HCT116 (cell line): ENCODE measurements around the gene DDO. TPM values are rescaled to one million over a fixed set of nuclear protein-coding genes. Genes with fewer than 3 reads are reported as not detected.

ENCODE experiments used
- ATAC-seq: fragments of 200-7000 bp; cut with Tn5 transposase; 2 replicates; pipeline ENCODE4 v1.9.1; 2020; ENCODE audit warnings: mild to moderate bottlenecking, moderate library complexity
- BruUV-seq: library from RNA; stranded (reverse); fragments of 400-500 nt; replicated peaks from 2 replicates; lab custom pipeline; 2021; lab: Mats Ljungman, UMichigan
- CTCF ChIA-PET: fragments of 300-600 bp; sonication (Branson Sonifier 250); formaldehyde crosslinking; loops from one replicate; lab custom pipeline; 2021; ENCODE audit warnings: antibody characterized with exemption; lab: Charles Lee
- POLR2A ChIA-PET: fragments of 300-600, 350-600 bp; sonication (Branson Sonifier 250); formaldehyde crosslinking; loops from one replicate; lab custom pipeline; 2021; ENCODE audit warnings: antibody characterized with exemption; lab: Charles Lee
- RAD21 ChIA-PET, 2 experiments: fragments of 300-600 bp; sonication (Branson Sonifier 250); formaldehyde crosslinking; loops; one replicate each; lab custom pipeline; 2023; ENCODE audit warnings: low total read pairs in 2 of 2; ENCODE audit not compliant: uncharacterized antibody in 2 of 2, unreplicated experiment in 2 of 2, low non-redundant PET in 1 of 2; lab: Charles Lee
- DNase-seq: peaks from one replicate; pipeline ENCODE4 v3.0.0-alpha.2; 2010; ENCODE audit warnings: low read depth, low spot score
- H2AFZ ChIP-seq: fragments of 200-600 bp; shearing (Covaris generic), sonication (generic); 2 replicates; pipeline ENCODE4 v1.6.1; 2017; ENCODE audit warnings: low read depth, mixed run types, mixed read lengths, antibody characterized with exemption, low read length; ENCODE audit not compliant: poor library complexity, severe bottlenecking
- H3K27ac ChIP-seq: 2 replicates; pipeline ENCODE4 v1.5.1; 2012; ENCODE audit warnings: low read depth, low read length
- H3K27me3 ChIP-seq: fragments of 200-600 bp; sonication (generic); 2 replicates; pipeline ENCODE4 v1.6.1; 2016; ENCODE audit warnings: mixed run types, low read length, mixed read lengths; ENCODE audit not compliant: insufficient read depth
- H3K36me3 ChIP-seq, 2 experiments: fragments of 200-500 bp in 1 of 2; fragments of 200-600 bp in 1 of 2; sonication (Bioruptor generic) in 1 of 2; sonication (generic) in 1 of 2; 2 replicates each; pipeline versions ENCODE4 v1.5.1 to v1.6.1; 2014 to 2016; ENCODE audit warnings: low read length in 2 of 2, inconsistent platforms in 1 of 2, mixed read lengths in 1 of 2, mixed run types in 1 of 2; ENCODE audit not compliant: insufficient read depth in 2 of 2, control insufficient read depth in 1 of 2
- H3K4me1 ChIP-seq, 2 experiments: fragments of 200-600 bp in 1 of 2; sonication (generic) in 1 of 2; 2 replicates each; pipeline versions ENCODE4 v1.5.1 to v1.6.1; 2012 to 2017; ENCODE audit warnings: low read length in 2 of 2, inconsistent platforms in 1 of 2, mild to moderate bottlenecking in 1 of 2, mixed read lengths in 1 of 2, mixed run types in 1 of 2, moderate library complexity in 1 of 2; ENCODE audit not compliant: insufficient read depth in 2 of 2, control insufficient read depth in 1 of 2
- H3K4me2 ChIP-seq: fragments of 200-600 bp; sonication (generic); 2 replicates; pipeline ENCODE4 v1.6.1; 2017; ENCODE audit warnings: mixed run types, low read length, mixed read lengths
- H3K4me3 ChIP-seq, 2 experiments: fragments of 200-600 bp in 1 of 2; sonication (generic) in 1 of 2; replicated peaks in 1 of 2; 2 replicates each; pipeline ENCODE4 v1.5.1; 2011 to 2016; ENCODE audit warnings: low read length in 2 of 2, control low read depth in 1 of 2, low read depth in 1 of 2, mild to moderate bottlenecking in 1 of 2, mixed read lengths in 1 of 2, mixed run types in 1 of 2
- H3K79me2 ChIP-seq: fragments of 200-600 bp; sonication (generic); 2 replicates; pipeline ENCODE4 v1.6.1; 2017; ENCODE audit warnings: mild to moderate bottlenecking, mixed run types, low read length, moderate library complexity, mixed read lengths; ENCODE audit not compliant: insufficient read depth
- H3K9ac ChIP-seq: fragments of 200-600 bp; sonication (generic); 2 replicates; pipeline ENCODE4 v1.6.1; 2016; ENCODE audit warnings: low read length, mixed read lengths
- H3K9me2 ChIP-seq: fragments of 200-600 bp; sonication (generic), shearing (Covaris generic); 2 replicates; pipeline ENCODE4 v1.6.1; 2017; ENCODE audit warnings: mixed run types, mild to moderate bottlenecking, moderate library complexity; ENCODE audit not compliant: insufficient read depth
- H3K9me3 ChIP-seq, 2 experiments: fragments of 200-500 bp in 1 of 2; fragments of 200-600 bp in 1 of 2; sonication (Bioruptor generic) in 1 of 2; sonication (generic) in 1 of 2; 2 replicates each; pipeline ENCODE4 v1.6.1; 2014 to 2017; ENCODE audit warnings: low read length in 2 of 2, mixed read lengths in 2 of 2, inconsistent platforms in 1 of 2, low read depth in 1 of 2, mild to moderate bottlenecking in 1 of 2, mixed run types in 1 of 2, moderate library complexity in 1 of 2; ENCODE audit not compliant: control insufficient read depth in 1 of 2, insufficient read depth in 1 of 2
- H4K20me1 ChIP-seq: fragments of 200-600 bp; sonication (generic), shearing (Covaris generic); 2 replicates; pipeline ENCODE4 v1.6.1; 2017; ENCODE audit warnings: mixed run types, mild to moderate bottlenecking, moderate library complexity; ENCODE audit not compliant: insufficient read depth
- CBX3 ChIP-seq: IDR thresholded peaks from 2 replicates; pipeline ENCODE4 v1.6.1; 2012; ENCODE audit warnings: low read depth
- CEBPB ChIP-seq: IDR thresholded peaks from 2 replicates; pipeline ENCODE4 v1.6.1; 2012; ENCODE audit warnings: low read depth
- EGR1 ChIP-seq: IDR thresholded peaks from 2 replicates; pipeline ENCODE4 v1.6.1; 2012; ENCODE audit warnings: low read depth
- EZH2 ChIP-seq: fragments of 200-600 bp; sonication (generic); IDR thresholded peaks from 2 replicates; pipeline ENCODE4 v1.6.1; 2017; ENCODE audit warnings: antibody characterized with exemption, mixed run types
- EZH2phosphoT487 ChIP-seq: fragments of 200-600 bp; IDR thresholded peaks from 2 replicates; pipeline ENCODE4 v1.6.1; 2018; ENCODE audit warnings: antibody characterized with exemption, borderline replicate concordance
- FOSL1 ChIP-seq: IDR thresholded peaks from 2 replicates; pipeline ENCODE4 v1.6.1; 2012; ENCODE audit warnings: low read depth
- JUND ChIP-seq: IDR thresholded peaks from 2 replicates; pipeline ENCODE4 v1.6.1; 2012
- POLR2AphosphoS5 ChIP-seq: IDR thresholded peaks from 2 replicates; pipeline ENCODE4 v1.6.1; 2011; ENCODE audit warnings: mild to moderate bottlenecking, low read depth, low read length, moderate library complexity
- RAD21 ChIP-seq: IDR thresholded peaks from 2 replicates; pipeline ENCODE4 v1.6.1; 2012; ENCODE audit warnings: low read depth, mild to moderate bottlenecking
- REST ChIP-seq: IDR thresholded peaks from 2 replicates; pipeline ENCODE4 v1.6.1; 2012; ENCODE audit warnings: low read depth
- SIN3A ChIP-seq: IDR thresholded peaks from 2 replicates; pipeline ENCODE4 v1.6.1; 2012; ENCODE audit warnings: low read depth
- SP1 ChIP-seq: IDR thresholded peaks from 2 replicates; pipeline ENCODE4 v1.6.1; 2012; ENCODE audit warnings: low read depth
- SRF ChIP-seq: IDR thresholded peaks from 2 replicates; pipeline ENCODE4 v1.6.1; 2012; ENCODE audit warnings: low read depth
- TCF7L2 ChIP-seq: IDR thresholded peaks from 2 replicates; pipeline ENCODE4 v1.7.0; 2011; ENCODE audit warnings: borderline replicate concordance, inconsistent platforms; ENCODE audit not compliant: insufficient read depth, insufficient read length; ENCODE audit errors: extremely low read depth
- YY1 ChIP-seq: IDR thresholded peaks from 2 replicates; pipeline ENCODE4 v1.6.1; 2011; ENCODE audit warnings: low read length, low read depth, moderate library complexity, mild to moderate bottlenecking; ENCODE audit not compliant: insufficient replicate concordance; ENCODE audit errors: extremely low read depth
- ZFX ChIP-seq: fragments of 450-650 bp; IDR thresholded peaks from 2 replicates; pipeline ENCODE4 v1.6.1; 2017
- intact Hi-C: fragments of 100-400 bp; cut with micrococcal nuclease; formaldehyde crosslinking; loops from 2 replicates; pipeline ENCODE4 v1.10.0; 2022
- total RNA-seq: library from RNA; stranded (reverse); gene quantifications from one replicate; pipeline ENCODE4 v1.2.1, GENCODE V29; 2021; ENCODE audit not compliant: unreplicated experiment
- TF ChIP-seq, protein P1 (sequence below), 3 experiments: fragments of 200-600 bp in 1 of 3; sonication (generic) in 1 of 3; IDR thresholded peaks in 2 of 3; conservative IDR thresholded peaks in 1 of 3; 2 replicates each; pipeline ENCODE4 v1.5.1; 2012 to 2017; ENCODE audit warnings: low read depth in 2 of 3, low read length in 2 of 3, antibody characterized with exemption in 1 of 3, borderline replicate concordance in 1 of 3, control low read depth in 1 of 3, mild to moderate bottlenecking in 1 of 3, mixed read lengths in 1 of 3, mixed run types in 1 of 3, moderate library complexity in 1 of 3; ENCODE audit not compliant: insufficient read depth in 1 of 3
- TF ChIP-seq, protein P2 (sequence below): IDR thresholded peaks from 2 replicates; pipeline ENCODE4 v1.6.1; 2011; ENCODE audit warnings: mild to moderate bottlenecking, low read length, moderate library complexity; ENCODE audit not compliant: insufficient replicate concordance; ENCODE audit errors: extremely low read depth
- TF ChIP-seq, protein P3 (sequence below): IDR thresholded peaks from 2 replicates; pipeline ENCODE4 v1.6.1; 2012

DDO gene
- total RNA-seq, 1 experiment from 2014 or later = not detected

DNA sequence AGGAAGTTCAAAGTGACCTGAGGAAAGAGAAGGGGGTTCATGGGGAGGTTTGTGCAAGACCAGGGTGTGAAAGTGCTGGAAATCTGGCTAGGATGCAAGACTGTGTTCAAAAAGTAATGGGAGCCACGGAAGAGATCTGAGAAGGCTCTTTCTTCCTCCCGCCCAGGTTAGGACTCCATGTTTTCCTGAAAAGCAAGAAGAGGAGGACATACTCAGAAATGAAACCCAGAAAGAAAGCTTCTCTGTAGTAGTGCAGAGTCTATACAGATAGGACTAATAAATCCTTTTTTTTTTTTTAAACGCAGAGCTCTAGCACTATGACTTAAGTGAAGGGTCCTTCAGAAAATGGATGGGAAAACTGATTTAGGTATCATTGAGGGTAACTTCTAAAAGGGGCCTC is 3.2 kb upstream of the DDO start:
- Histone ChIP-seq H3K4me3 (no peak overlapping the region), H3K9me2 (no peaks in the 10 kb centered on the region), H3K9me3 (0 out of 4 replicates have a peak, but pooled peaks cover 0 to 4% of the 10 kb centered on the region in 2 experiments), H2AFZ (no peak overlapping the region), H3K36me3 (no peaks in the 10 kb centered on the region), H4K20me1 (no peaks in the 10 kb centered on the region), H3K4me1 (no peaks in the 10 kb centered on the region), H3K27me3 (no peaks in the 10 kb centered on the region), H3K4me2 (no peak overlapping the region), H3K27ac (no peak overlapping the region), H3K79me2 (no peaks in the 10 kb centered on the region), H3K9ac (no peak overlapping the region)
- CTCF ChIA-PET = no interaction called here
- no TSS peak for BruUV-seq
- intact Hi-C loops = no loop called here
- POLR2A ChIA-PET = no interaction called here
- DNase-seq (no peak), ATAC-seq (no peak)
- TF ChIP-seq, protein P1, sequence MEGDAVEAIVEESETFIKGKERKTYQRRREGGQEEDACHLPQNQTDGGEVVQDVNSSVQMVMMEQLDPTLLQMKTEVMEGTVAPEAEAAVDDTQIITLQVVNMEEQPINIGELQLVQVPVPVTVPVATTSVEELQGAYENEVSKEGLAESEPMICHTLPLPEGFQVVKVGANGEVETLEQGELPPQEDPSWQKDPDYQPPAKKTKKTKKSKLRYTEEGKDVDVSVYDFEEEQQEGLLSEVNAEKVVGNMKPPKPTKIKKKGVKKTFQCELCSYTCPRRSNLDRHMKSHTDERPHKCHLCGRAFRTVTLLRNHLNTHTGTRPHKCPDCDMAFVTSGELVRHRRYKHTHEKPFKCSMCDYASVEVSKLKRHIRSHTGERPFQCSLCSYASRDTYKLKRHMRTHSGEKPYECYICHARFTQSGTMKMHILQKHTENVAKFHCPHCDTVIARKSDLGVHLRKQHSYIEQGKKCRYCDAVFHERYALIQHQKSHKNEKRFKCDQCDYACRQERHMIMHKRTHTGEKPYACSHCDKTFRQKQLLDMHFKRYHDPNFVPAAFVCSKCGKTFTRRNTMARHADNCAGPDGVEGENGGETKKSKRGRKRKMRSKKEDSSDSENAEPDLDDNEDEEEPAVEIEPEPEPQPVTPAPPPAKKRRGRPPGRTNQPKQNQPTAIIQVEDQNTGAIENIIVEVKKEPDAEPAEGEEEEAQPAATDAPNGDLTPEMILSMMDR (IDR thresholded peaks at IDR 0.05 in 2 of 3, conservative IDR thresholded peaks at IDR 0.05 in 1 of 3; ENCODE audit: borderline replicate concordance in 1 of 3, insufficient read depth in 1 of 3, low read depth in 2 of 3, low read length in 2 of 3) = no peak
- TF ChIP-seq POLR2AphosphoS5 (no peak), YY1 (no peak), EGR1 (no peak), TCF7L2 (no peak), CEBPB (no peak), JUND (no peak), ZFX (no peak), SRF (no peak), REST (no peak), EZH2 (no peak), RAD21 (no peak), EZH2phosphoT487 (no peak), FOSL1 (no peak), SP1 (no peak), SIN3A (no peak), CBX3 (no peak)
- TF ChIP-seq, protein P2, sequence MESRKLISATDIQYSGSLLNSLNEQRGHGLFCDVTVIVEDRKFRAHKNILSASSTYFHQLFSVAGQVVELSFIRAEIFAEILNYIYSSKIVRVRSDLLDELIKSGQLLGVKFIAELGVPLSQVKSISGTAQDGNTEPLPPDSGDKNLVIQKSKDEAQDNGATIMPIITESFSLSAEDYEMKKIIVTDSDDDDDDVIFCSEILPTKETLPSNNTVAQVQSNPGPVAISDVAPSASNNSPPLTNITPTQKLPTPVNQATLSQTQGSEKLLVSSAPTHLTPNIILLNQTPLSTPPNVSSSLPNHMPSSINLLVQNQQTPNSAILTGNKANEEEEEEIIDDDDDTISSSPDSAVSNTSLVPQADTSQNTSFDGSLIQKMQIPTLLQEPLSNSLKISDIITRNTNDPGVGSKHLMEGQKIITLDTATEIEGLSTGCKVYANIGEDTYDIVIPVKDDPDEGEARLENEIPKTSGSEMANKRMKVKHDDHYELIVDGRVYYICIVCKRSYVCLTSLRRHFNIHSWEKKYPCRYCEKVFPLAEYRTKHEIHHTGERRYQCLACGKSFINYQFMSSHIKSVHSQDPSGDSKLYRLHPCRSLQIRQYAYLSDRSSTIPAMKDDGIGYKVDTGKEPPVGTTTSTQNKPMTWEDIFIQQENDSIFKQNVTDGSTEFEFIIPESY = no peak
- TF ChIP-seq, protein P3, sequence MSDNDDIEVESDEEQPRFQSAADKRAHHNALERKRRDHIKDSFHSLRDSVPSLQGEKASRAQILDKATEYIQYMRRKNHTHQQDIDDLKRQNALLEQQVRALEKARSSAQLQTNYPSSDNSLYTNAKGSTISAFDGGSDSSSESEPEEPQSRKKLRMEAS = no peak
- RAD21 ChIA-PET = no interaction called here
